ENCODE data around the gene CXCR4. TPM values are rescaled to one million over a fixed set of nuclear protein-coding genes. Genes with fewer than 3 reads are reported as not detected.

Gene CXCR4
- total and polyA plus RNA-seq, 10 of the 15 experiments (the other 5 are each of a cell fraction or from before 2014, with no cell fraction given), result 31.1 to 749 (median 52.7) TPM

GRCh38 chr2:136113209-136113971 is 4.6 kb downstream of the CXCR4 start (continued):
- TF ChIP-seq, protein P1, sequence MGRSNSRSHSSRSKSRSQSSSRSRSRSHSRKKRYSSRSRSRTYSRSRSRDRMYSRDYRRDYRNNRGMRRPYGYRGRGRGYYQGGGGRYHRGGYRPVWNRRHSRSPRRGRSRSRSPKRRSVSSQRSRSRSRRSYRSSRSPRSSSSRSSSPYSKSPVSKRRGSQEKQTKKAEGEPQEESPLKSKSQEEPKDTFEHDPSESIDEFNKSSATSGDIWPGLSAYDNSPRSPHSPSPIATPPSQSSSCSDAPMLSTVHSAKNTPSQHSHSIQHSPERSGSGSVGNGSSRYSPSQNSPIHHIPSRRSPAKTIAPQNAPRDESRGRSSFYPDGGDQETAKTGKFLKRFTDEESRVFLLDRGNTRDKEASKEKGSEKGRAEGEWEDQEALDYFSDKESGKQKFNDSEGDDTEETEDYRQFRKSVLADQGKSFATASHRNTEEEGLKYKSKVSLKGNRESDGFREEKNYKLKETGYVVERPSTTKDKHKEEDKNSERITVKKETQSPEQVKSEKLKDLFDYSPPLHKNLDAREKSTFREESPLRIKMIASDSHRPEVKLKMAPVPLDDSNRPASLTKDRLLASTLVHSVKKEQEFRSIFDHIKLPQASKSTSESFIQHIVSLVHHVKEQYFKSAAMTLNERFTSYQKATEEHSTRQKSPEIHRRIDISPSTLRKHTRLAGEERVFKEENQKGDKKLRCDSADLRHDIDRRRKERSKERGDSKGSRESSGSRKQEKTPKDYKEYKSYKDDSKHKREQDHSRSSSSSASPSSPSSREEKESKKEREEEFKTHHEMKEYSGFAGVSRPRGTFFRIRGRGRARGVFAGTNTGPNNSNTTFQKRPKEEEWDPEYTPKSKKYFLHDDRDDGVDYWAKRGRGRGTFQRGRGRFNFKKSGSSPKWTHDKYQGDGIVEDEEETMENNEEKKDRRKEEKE (IDR thresholded peaks at IDR 0.05), result 0 out of 2 replicates have a peak, but pooled peaks have one; percentile 59
- TF ChIP-seq ASH2L (IDR thresholded peaks at IDR 0.05; ENCODE audit: borderline replicate concordance, low read depth) (no peak), ELK1 (IDR thresholded peaks at IDR 0.05; ENCODE audit: low read depth, low read length) (no peak), FOXM1 (IDR thresholded peaks at IDR 0.05; ENCODE audit: low read depth, low read length) (no peak), NBN (IDR thresholded peaks at IDR 0.05) (no peak), IKZF1 (conservative IDR thresholded peaks at IDR 0.05) (no peak), NFYA (IDR thresholded peaks at IDR 0.05; ENCODE audit: borderline replicate concordance, low read depth, low read length) (no peak), NRF1 (conservative IDR thresholded peaks at IDR 0.05; ENCODE audit: low read depth, low read length) (no peak), SMAD5 (IDR thresholded peaks at IDR 0.05; ENCODE audit: low read depth) (no peak), SMAD1 (IDR thresholded peaks at IDR 0.05; ENCODE audit: low read depth, partially characterized antibody) (peak; percentile 54), MEF2A (IDR thresholded peaks at IDR 0.05; ENCODE audit: insufficient read depth, low read depth, low read length) (no peak), ESRRA (IDR thresholded peaks at IDR 0.05; ENCODE audit: low read length) (0 out of 2 replicates have a peak, but pooled peaks have one; percentile 3), FOS (IDR thresholded peaks at IDR 0.05; ENCODE audit: borderline replicate concordance, extremely low read depth, insufficient read length) (no peak)
- TF ChIP-seq, protein P2, sequence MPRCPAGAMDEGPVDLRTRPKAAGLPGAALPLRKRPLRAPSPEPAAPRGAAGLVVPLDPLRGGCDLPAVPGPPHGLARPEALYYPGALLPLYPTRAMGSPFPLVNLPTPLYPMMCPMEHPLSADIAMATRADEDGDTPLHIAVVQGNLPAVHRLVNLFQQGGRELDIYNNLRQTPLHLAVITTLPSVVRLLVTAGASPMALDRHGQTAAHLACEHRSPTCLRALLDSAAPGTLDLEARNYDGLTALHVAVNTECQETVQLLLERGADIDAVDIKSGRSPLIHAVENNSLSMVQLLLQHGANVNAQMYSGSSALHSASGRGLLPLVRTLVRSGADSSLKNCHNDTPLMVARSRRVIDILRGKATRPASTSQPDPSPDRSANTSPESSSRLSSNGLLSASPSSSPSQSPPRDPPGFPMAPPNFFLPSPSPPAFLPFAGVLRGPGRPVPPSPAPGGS (IDR thresholded peaks at IDR 0.05; ENCODE audit: borderline replicate concordance, insufficient read depth, low read depth, low read length, poor library complexity, severe bottlenecking), result peak; percentile 12
- TF ChIP-seq, protein P3, sequence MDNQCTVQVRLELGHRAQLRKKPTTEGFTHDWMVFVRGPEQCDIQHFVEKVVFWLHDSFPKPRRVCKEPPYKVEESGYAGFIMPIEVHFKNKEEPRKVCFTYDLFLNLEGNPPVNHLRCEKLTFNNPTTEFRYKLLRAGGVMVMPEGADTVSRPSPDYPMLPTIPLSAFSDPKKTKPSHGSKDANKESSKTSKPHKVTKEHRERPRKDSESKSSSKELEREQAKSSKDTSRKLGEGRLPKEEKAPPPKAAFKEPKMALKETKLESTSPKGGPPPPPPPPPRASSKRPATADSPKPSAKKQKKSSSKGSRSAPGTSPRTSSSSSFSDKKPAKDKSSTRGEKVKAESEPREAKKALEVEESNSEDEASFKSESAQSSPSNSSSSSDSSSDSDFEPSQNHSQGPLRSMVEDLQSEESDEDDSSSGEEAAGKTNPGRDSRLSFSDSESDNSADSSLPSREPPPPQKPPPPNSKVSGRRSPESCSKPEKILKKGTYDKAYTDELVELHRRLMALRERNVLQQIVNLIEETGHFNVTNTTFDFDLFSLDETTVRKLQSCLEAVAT (IDR thresholded peaks at IDR 0.05), result 0 out of 2 replicates have a peak, but pooled peaks have one; percentile 22

Data from GM12878 (cell line).